Ascending aorta (tissue), 2 donors: ENCODE measurements around the gene SLC25A20. TPM values are rescaled to one million over a fixed set of nuclear protein-coding genes. Genes with fewer than 3 reads are reported as not detected.

Experiments used
- DNase-seq, 2 donors: peaks; one replicate each; pipeline ENCODE4 v3.0.0-alpha.2; 2019; ENCODE audit warnings: low spot score in 2 of 2
- H3K27ac ChIP-seq, 2 donors: fragments of 200-600 bp; sonication (generic); one replicate each; pipeline ENCODE4 v1.5.1; 2016 to 2017; ENCODE audit warnings: mild to moderate bottlenecking in 1 of 2
- H3K27me3 ChIP-seq: fragments of 200-600 bp; sonication (generic); one replicate; pipeline ENCODE4 v1.5.1; 2017
- H3K36me3 ChIP-seq, 2 donors: fragments of 200-600 bp; sonication (generic); one replicate each; pipeline ENCODE4 v1.5.1; 2016
- H3K4me1 ChIP-seq, 2 donors: fragments of 200-600 bp; sonication (generic); one replicate each; pipeline ENCODE4 v1.5.1; 2016 to 2017; ENCODE audit warnings: mild to moderate bottlenecking in 1 of 2
- H3K4me3 ChIP-seq, 2 donors: fragments of 200-600 bp; sonication (generic); one replicate each; pipeline ENCODE4 v1.5.1; 2016 to 2017; ENCODE audit warnings: mild to moderate bottlenecking in 1 of 2
- H3K9me3 ChIP-seq, 2 donors: fragments of 200-600 bp; sonication (generic); one replicate each; pipeline ENCODE4 v1.5.1; 2016
- CTCF ChIP-seq, 3 experiments: fragments of 200-600 bp in 2 of 3; fragments of 450-650 bp in 1 of 3; sonication (generic) in 2 of 3; IDR thresholded peaks; one replicate each; pipeline ENCODE4 v1.5.1; 2016 to 2019; ENCODE audit warnings: antibody characterized with exemption in 3 of 3, mild to moderate bottlenecking in 1 of 3, moderate library complexity in 1 of 3
- intact Hi-C: fragments of 100-400 bp; cut with DNase I; formaldehyde crosslinking; loops from one replicate; pipeline ENCODE4 v1.15.1; 2023
- total RNA-seq: library from RNA; depleted of rRNA; stranded (reverse); fragments of >200 nt; gene quantifications from one replicate; pipeline ENCODE4 v1.1.0, GENCODE V29; 2016

Gene SLC25A20
- total RNA-seq, 1 donor from 2014 or later, result 14.4 TPM

GRCh38 chr3:48879994-48880377 is 18.7 kb downstream of the SLC25A20 start:
- intact Hi-C loops, result no loop called here
- no peak for DNase-seq

GRCh38 chr3:48879307-48879993 is 19.2 kb downstream of the SLC25A20 start:
- Histone ChIP-seq H3K4me1 (no peaks in the 10 kb centered on the region), H3K27me3 (no peaks in the 10 kb centered on the region), H3K4me3 (no peak overlapping the region), H3K27ac (no peak overlapping the region), H3K36me3 (peaks cover 22 to 41% of the 10 kb centered on the region in 2 donors), H3K9me3 (no peaks in the 10 kb centered on the region)
- TF ChIP-seq CTCF (IDR thresholded peaks at IDR 0.05), result no peak
- intact Hi-C loops, result no loop called here
- DNase-seq, result no peak

More at GRCh38 chr3:48879994-48880377, 18.7 kb downstream of the SLC25A20 start:
- H3K27ac ChIP-seq, result no peak overlapping the region
- no peaks in the 10 kb centered on the region for H3K4me1 ChIP-seq
- peaks cover 25 to 42% of the 10 kb centered on the region in 2 donors for H3K36me3 ChIP-seq
- no peak overlapping the region for H3K4me3 ChIP-seq
- H3K9me3 ChIP-seq, result no peaks in the 10 kb centered on the region
- no peak for TF ChIP-seq CTCF (IDR thresholded peaks at IDR 0.05)
- H3K27me3 ChIP-seq, result no peaks in the 10 kb centered on the region

GRCh38 chr3:48877671-48878070 is 21.0 kb downstream of the SLC25A20 start:
- intact Hi-C loops, result no loop called here
- H3K36me3 ChIP-seq, result peaks cover 25 to 29% of the 10 kb centered on the region in 2 donors

GRCh38 chr3:48863122-48863521 is 35.6 kb downstream of the SLC25A20 start:
- H3K27me3 ChIP-seq, result no peaks in the 10 kb centered on the region
- no peak for TF ChIP-seq CTCF (IDR thresholded peaks at IDR 0.05)
- H3K27ac ChIP-seq, result no peak overlapping the region
- intact Hi-C loops, result no loop called here
- no peaks in the 10 kb centered on the region for H3K9me3 ChIP-seq
- H3K4me3 ChIP-seq, result no peak overlapping the region
- DNase-seq, result no peak
- peaks cover 16 to 40% of the 10 kb centered on the region in 2 donors for H3K36me3 ChIP-seq
- H3K4me1 ChIP-seq, result no peaks in the 10 kb centered on the region

More at GRCh38 chr3:48877671-48878070, 21.0 kb downstream of the SLC25A20 start:
- Histone ChIP-seq H3K4me3 (no peak overlapping the region), H3K27me3 (no peaks in the 10 kb centered on the region), H3K9me3 (no peaks in the 10 kb centered on the region), H3K4me1 (no peaks in the 10 kb centered on the region), H3K27ac (no peak overlapping the region)
- DNase-seq, result no peak
- TF ChIP-seq CTCF (IDR thresholded peaks at IDR 0.05), result no peak

GRCh38 chr3:48859206-48859605 is 39.5 kb downstream of the SLC25A20 start:
- Histone ChIP-seq H3K27me3 (no peaks in the 10 kb centered on the region), H3K9me3 (no peaks in the 10 kb centered on the region), H3K4me3 (no peak overlapping the region), H3K36me3 (peaks cover 23 to 49% of the 10 kb centered on the region in 2 donors), H3K27ac (no peak overlapping the region), H3K4me1 (no peaks in the 10 kb centered on the region)
- DNase-seq, result no peak
- intact Hi-C loops, result no loop called here
- TF ChIP-seq CTCF (IDR thresholded peaks at IDR 0.05), result no peak
